DND-41 (cell line): Measurements from ENCODE around the gene FAM76B.

Source experiments
- EZH2 ChIP-seq: IDR thresholded peaks from 3 replicates; pipeline ENCODE4 v1.6.1; 2012; ENCODE audit warnings: borderline replicate concordance, low read depth, mild to moderate bottlenecking, moderate library complexity, low read length, inconsistent platforms; ENCODE audit not compliant: severe bottlenecking
- TF ChIP-seq, protein P1 (sequence below): IDR thresholded peaks from 2 replicates; pipeline ENCODE4 v1.5.1; 2012; ENCODE audit warnings: borderline replicate concordance, low read length, moderate library complexity, mild to moderate bottlenecking; ENCODE audit not compliant: poor library complexity, severe bottlenecking; ENCODE audit errors: extremely low read depth

GRCh38 chr11:95736809-95737208, 52.8 kb downstream of the FAM76B start:
- TF ChIP-seq, protein P1, sequence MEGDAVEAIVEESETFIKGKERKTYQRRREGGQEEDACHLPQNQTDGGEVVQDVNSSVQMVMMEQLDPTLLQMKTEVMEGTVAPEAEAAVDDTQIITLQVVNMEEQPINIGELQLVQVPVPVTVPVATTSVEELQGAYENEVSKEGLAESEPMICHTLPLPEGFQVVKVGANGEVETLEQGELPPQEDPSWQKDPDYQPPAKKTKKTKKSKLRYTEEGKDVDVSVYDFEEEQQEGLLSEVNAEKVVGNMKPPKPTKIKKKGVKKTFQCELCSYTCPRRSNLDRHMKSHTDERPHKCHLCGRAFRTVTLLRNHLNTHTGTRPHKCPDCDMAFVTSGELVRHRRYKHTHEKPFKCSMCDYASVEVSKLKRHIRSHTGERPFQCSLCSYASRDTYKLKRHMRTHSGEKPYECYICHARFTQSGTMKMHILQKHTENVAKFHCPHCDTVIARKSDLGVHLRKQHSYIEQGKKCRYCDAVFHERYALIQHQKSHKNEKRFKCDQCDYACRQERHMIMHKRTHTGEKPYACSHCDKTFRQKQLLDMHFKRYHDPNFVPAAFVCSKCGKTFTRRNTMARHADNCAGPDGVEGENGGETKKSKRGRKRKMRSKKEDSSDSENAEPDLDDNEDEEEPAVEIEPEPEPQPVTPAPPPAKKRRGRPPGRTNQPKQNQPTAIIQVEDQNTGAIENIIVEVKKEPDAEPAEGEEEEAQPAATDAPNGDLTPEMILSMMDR: no peak
- no peak for TF ChIP-seq EZH2
